Subcutaneous preadipocyte (primary cell): ENCODE results near the gene LRRC75A. TPM values are rescaled to one million over a fixed set of nuclear protein-coding genes. Genes with fewer than 3 reads are reported as not detected.

Experiments used
- small RNA-seq: library from RNA; depleted of rRNA; stranded (forward); fragments of <200 nt; gene quantifications from one replicate; pipeline ENCODE3, GENCODE V24; 2012
- total RNA-seq: library from RNA; depleted of rRNA; stranded (reverse); fragments of >200 nt; gene quantifications from 2 replicates; pipeline ENCODE4 v1.2.3, GENCODE V29; 2012

Gene LRRC75A
- 1.1 and 1.4 TPM in 2 replicates for total RNA-seq

DNA sequence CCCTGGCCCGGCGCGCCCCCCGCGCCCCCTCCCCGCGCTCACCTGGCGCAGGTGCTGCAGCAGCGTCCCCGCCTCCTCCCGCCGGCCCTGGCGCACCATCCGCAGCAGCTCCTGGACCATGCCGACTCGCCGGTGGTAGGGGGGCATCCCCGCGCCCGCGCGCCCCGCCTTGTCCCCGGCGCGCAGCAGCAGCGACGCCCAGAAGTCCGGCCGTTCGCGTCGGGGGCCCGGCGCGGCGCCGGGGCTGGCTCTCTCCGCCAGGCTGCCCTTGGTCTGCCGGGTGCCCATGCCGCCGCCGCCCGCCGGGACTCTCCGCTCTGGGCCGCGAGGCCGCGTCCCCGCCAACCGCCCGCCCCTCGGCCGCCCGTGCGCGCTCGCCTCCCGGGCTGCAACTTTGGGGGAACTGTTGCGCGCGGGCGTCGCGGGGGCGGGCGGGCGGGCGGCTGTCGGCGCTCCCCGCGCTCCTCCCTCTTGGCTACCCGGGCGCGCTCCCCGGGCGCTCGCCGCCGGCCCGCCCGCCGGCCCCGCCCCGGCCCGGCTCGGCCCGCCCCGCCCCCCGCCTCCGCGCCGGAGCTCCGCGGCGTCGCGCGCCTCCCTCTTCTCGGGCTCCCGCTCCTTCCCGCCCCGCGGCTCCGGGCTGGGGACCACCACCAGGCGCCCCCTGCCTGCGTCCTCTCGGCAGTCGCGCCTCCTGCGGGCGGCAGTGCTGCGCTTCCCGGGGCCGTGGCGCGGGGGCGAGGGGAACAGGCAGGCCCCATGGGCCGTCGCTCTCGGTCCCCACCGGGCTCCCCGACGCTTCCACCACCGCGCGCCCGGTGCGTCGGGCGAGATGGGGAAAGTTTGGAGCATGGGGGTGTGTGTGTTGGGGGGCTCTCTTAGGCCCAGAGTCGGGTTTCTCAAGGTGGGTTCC is at the start of gene LRRC75A:
LRRC75A (minus strand) TSS at position 491 of the 910 bp plus-strand sequence; CDS start at position 288, 203 bp downstream.

DNA sequence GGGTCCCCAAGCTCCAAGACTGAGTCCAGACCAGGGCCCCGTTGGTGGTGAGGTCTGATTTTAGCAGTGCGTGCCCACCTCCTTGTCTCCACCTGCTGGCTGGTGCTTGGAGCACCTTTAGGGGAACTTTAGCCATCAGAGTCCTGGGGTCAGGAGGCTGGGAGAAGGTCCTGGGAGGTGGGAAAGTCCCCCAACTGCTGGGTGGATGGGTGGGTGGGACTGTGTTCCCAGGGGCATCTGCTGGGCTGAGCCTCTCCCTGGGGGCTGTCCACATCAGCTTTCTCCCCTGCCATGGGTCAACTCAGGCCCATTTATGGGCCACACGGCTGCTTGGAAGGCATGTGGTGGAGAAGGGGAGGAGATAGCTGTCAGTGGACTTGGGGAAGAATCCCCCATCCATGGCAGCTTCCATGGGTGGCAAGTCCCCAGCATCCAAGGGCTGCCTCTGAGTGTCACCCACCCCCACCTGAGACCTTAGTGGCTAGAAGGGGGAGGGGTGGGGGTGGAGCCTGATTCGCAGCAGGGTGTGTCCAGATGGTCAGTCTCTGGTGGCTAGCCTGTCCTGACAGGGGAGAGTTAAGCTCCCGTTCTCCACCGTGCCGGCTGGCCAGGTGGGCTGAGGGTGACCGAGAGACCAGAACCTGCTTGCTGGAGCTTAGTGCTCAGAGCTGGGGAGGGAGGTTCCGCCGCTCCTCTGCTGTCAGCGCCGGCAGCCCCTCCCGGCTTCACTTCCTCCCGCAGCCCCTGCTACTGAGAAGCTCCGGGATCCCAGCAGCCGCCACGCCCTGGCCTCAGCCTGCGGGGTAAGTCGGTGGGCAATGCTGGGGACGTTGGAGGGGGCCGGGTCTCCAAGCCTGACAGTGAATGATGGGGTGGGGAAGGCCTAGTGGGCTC is 76.7 kb downstream of the LRRC75A start, which contains the start of gene TRPV2:
TRPV2 (plus strand) TSS at position 541 of the 894 bp plus-strand sequence. CDS start 2,098 bp downstream, outside the sequence.

Small RNA genes lying within 50 kb of the gene (small RNA-seq; reads per million reads assigned to genes)
- not detected for gene SNORD49A
- not detected for gene SNORD65

Other genes with a start within 250 kb of the LRRC75A start
- 10.3 and 28.9 TPM in 2 replicates for gene CENPV, start 138.7 kb downstream of the LRRC75A start, total RNA-seq
- gene UBB, start 111.1 kb downstream of the LRRC75A start, total RNA-seq: 1,197 and 1,644 TPM in 2 replicates
- gene TRPV2, start 76.6 kb downstream of the LRRC75A start, total RNA-seq: 76.2 and 95.5 TPM in 2 replicates
- 4.8 and 5.9 TPM in 2 replicates for gene ZNF287, start 77.0 kb upstream of the LRRC75A start, total RNA-seq
- gene ZNF624, start 161.7 kb upstream of the LRRC75A start, total RNA-seq: 2.7 and 3.3 TPM in 2 replicates
- gene CCDC144A, start 198.0 kb upstream of the LRRC75A start, total RNA-seq: 0.59 and 2.2 TPM in 2 replicates